Upper lobe of left lung (tissue), 6 donors: ENCODE results near the gene LYZL2. TPM values are rescaled to one million over a fixed set of nuclear protein-coding genes. Genes with fewer than 3 reads are reported as not detected.

ENCODE experiments used
- ATAC-seq, 2 donors: fragments of 200-7000 bp; cut with Tn5 transposase; one replicate each; pipeline ENCODE4 v1.9.1; 2022; ENCODE audit warnings: mild to moderate bottlenecking in 2 of 2, moderate library complexity in 2 of 2; ENCODE audit not compliant: low FRiP score in 2 of 2
- DNase-seq, 2 donors: peaks; one replicate each; pipeline ENCODE4 v3.0.0-alpha.2; 2019 to 2020
- H3K27ac ChIP-seq, 4 donors: fragments of 200-600 bp; sonication (generic); one replicate each; pipeline ENCODE4 v1.5.1; 2016 to 2019
- H3K27me3 ChIP-seq, 4 donors: fragments of 200-600 bp; sonication (generic); one replicate each; pipeline ENCODE4 v1.5.1; 2017 to 2019
- H3K36me3 ChIP-seq, 4 donors: fragments of 200-600 bp; sonication (generic); one replicate each; pipeline ENCODE4 v1.5.1; 2016 to 2019
- H3K4me1 ChIP-seq, 4 donors: fragments of 200-600 bp; sonication (generic); one replicate each; pipeline ENCODE4 v1.5.1; 2018 to 2019
- H3K4me3 ChIP-seq, 4 donors: fragments of 200-600 bp; sonication (generic); one replicate each; pipeline ENCODE4 v1.5.1; 2017 to 2019; ENCODE audit warnings: mild to moderate bottlenecking in 2 of 4, moderate library complexity in 1 of 4
- H3K9me3 ChIP-seq, 4 donors: fragments of 200-600 bp; sonication (generic); one replicate each; pipeline ENCODE4 v1.5.1; 2018 to 2019
- CTCF ChIP-seq, 6 experiments: fragments of 450-650 bp in 4 of 6; fragments of 200-600 bp in 2 of 6; sonication (generic) in 2 of 6; IDR thresholded peaks; one replicate each; pipeline ENCODE4 v1.5.1; 2016 to 2019; ENCODE audit warnings: antibody characterized with exemption in 6 of 6
- EP300 ChIP-seq, 4 donors: sonication (generic); formaldehyde crosslinking; IDR thresholded peaks; one replicate each; pipeline ENCODE4 v1.5.1; 2017; ENCODE audit warnings: antibody characterized with exemption in 4 of 4, control low read depth in 2 of 4
- POLR2A ChIP-seq, 4 donors: fragments of 450-650 bp; IDR thresholded peaks; one replicate each; pipeline ENCODE4 v1.5.1; 2016 to 2017; ENCODE audit warnings: antibody characterized with exemption in 4 of 4, mild to moderate bottlenecking in 2 of 4
- POLR2AphosphoS5 ChIP-seq, 2 donors: sonication (generic); formaldehyde crosslinking; IDR thresholded peaks; one replicate each; pipeline ENCODE4 v1.5.1; 2017; ENCODE audit warnings: antibody characterized with exemption in 2 of 2
- WGBS, 2 donors: methylation state at CpG; one replicate each; pipeline ENCODE4 v1.1.5; 2017 to 2018; 5-methylcytosine and 5-hydroxymethylcytosine counted together
- total RNA-seq, 6 donors: library from RNA; depleted of rRNA in 4 of 6; stranded (reverse); fragments of >200 nt in 4 of 6; gene quantifications; one replicate each; pipeline versions ENCODE4 v1.1.0 to v1.2.1, GENCODE V29; 2016 to 2021
- donor health status: DM: no; HTN: no; CAD: no; lungs with moderate emphysema.
- donor health status: DM: no; HTN: yes; CAD: no; lungs with severe emphysema.

The LYZL2 gene
- total RNA-seq, 6 donors from 2014 or later = not detected

GRCh38 chr10:30580676-30581075 lies 48.9 kb downstream of the LYZL2 start:
- no peak for TF ChIP-seq CTCF (IDR thresholded peaks at IDR 0.05)
- no peak for TF ChIP-seq EP300 (IDR thresholded peaks at IDR 0.05)
- no peak for TF ChIP-seq POLR2AphosphoS5 (IDR thresholded peaks at IDR 0.05)
- no peak for TF ChIP-seq POLR2A (IDR thresholded peaks at IDR 0.05)
- ATAC-seq = no peak
- DNase-seq = no peak
- Histone ChIP-seq H3K36me3 (no peaks in the 10 kb centered on the region), H3K4me1 (peaks cover 15 to 28% (median 25%) of the 10 kb centered on the region in 4 donors), H3K27ac (no peak overlapping the region), H3K27me3 (no peaks in the 10 kb centered on the region), H3K9me3 (no peaks in the 10 kb centered on the region), H3K4me3 (no peak overlapping the region)
- WGBS, 2 donors = 83 to 94% methylated on average over 5 of the region's 5 CpGs

- no peak overlapping the region for H3K4me3 ChIP-seq
- TF ChIP-seq EP300 (IDR thresholded peaks at IDR 0.05) (no peak), POLR2A (IDR thresholded peaks at IDR 0.05) (no peak), POLR2AphosphoS5 (IDR thresholded peaks at IDR 0.05) (no peak), CTCF (IDR thresholded peaks at IDR 0.05) (no peak)
- 90 to 94% methylated on average over 7 of the region's 7 CpGs for WGBS, 2 donors
- DNase-seq (no peak), ATAC-seq (no peak)
- H3K27me3 ChIP-seq = no peaks in the 10 kb centered on the region
- H3K4me1 ChIP-seq = peaks cover 15 to 28% (median 25%) of the 10 kb centered on the region in 4 donors
- H3K27ac ChIP-seq = no peak overlapping the region
- H3K9me3 ChIP-seq = no peaks in the 10 kb centered on the region
- H3K36me3 ChIP-seq = no peaks in the 10 kb centered on the region
These were observed 49.3 kb downstream of the LYZL2 start for GRCh38 chr10:30580241-30580640.

GRCh38 chr10:30579574-30579973 lies 50.0 kb downstream of the LYZL2 start:
- Histone ChIP-seq H3K36me3 (no peaks in the 10 kb centered on the region), H3K27me3 (no peaks in the 10 kb centered on the region), H3K4me3 (no peak overlapping the region), H3K27ac (no peak overlapping the region), H3K4me1 (peaks cover 15 to 28% (median 24%) of the 10 kb centered on the region in 4 donors), H3K9me3 (no peaks in the 10 kb centered on the region)
- 74 to 75% methylated on average over 2 to 3 of the region's 3 CpGs for WGBS, 2 donors
- no peak for TF ChIP-seq EP300 (IDR thresholded peaks at IDR 0.05)
- TF ChIP-seq POLR2A (IDR thresholded peaks at IDR 0.05) = no peak
- no peak for TF ChIP-seq POLR2AphosphoS5 (IDR thresholded peaks at IDR 0.05)
- TF ChIP-seq CTCF (IDR thresholded peaks at IDR 0.05) = no peak
- DNase-seq (no peak), ATAC-seq (no peak)

GRCh38 chr10:30577048-30577447 lies 52.5 kb downstream of the LYZL2 start:
- H3K9me3 ChIP-seq = no peaks in the 10 kb centered on the region
- no peak for ATAC-seq

More at GRCh38 chr10:30577048-30577447, 52.5 kb downstream of the LYZL2 start:
- no peak for TF ChIP-seq POLR2AphosphoS5 (IDR thresholded peaks at IDR 0.05)
- TF ChIP-seq EP300 (IDR thresholded peaks at IDR 0.05) = no peak
- no peak for TF ChIP-seq CTCF (IDR thresholded peaks at IDR 0.05)
- no peak for TF ChIP-seq POLR2A (IDR thresholded peaks at IDR 0.05)
- DNase-seq = no peak
- no peaks in the 10 kb centered on the region for H3K36me3 ChIP-seq
- H3K4me1 ChIP-seq = peaks cover 0 to 8% (median 7%) of the 10 kb centered on the region in 4 donors
- no peaks in the 10 kb centered on the region for H3K27me3 ChIP-seq
- H3K4me3 ChIP-seq = no peak overlapping the region
- H3K27ac ChIP-seq = no peak overlapping the region
